Measurements from ENCODE around the gene XCL1. TPM values are rescaled to one million over a fixed set of nuclear protein-coding genes. Genes with fewer than 3 reads are reported as not detected.
A peak's percentile ranks its signal among the peaks of the same experiment; 100 is the strongest.

XCL1 gene
- total RNA-seq, 2 experiments from 2014 or later: 106 to 114 TPM

GRCh38 chr1:168553680-168554553 is 22.5 kb upstream of the XCL1 start:
- Mint-ChIP-seq H3K9me3 (no peaks in the 10 kb centered on the region), H3K27ac (peak overlapping the region; percentile 93), H3K36me3 (ENCODE audit: low read depth) (peaks cover 2% of the 10 kb centered on the region), H3K27me3 (no peaks in the 10 kb centered on the region), H3K4me3 (peak overlapping the region; percentile 46), H3K4me1 (ENCODE audit: low read depth) (peaks cover 63% of the 10 kb centered on the region)
- TF ChIP-seq CTCF (IDR thresholded peaks at IDR 0.05): no peak
- intact Hi-C loops (cut with micrococcal nuclease): no loop called here
- ATAC-seq (peak; percentile 68), DNase-seq (peak; percentile 75)
- ChIA-PET POLR2A (interaction anchor here (0.7 to 1.5 kb wide), 5 partner anchors 18 to 1241 kb away, joined by 3 to 5 read pairs (median 4); partner anchors contain the start of gene METTL18), CTCF (interaction anchor here (0.8 to 3.6 kb wide), 9 partner anchors 9 to 114 kb away, joined by 3 to 12 read pairs (median 3); no protein-coding TSS in a partner anchor)

GRCh38 chr1:168554603-168555483 is 21.6 kb upstream of the XCL1 start:
- no peaks in the 10 kb centered on the region for H3K27me3 Mint-ChIP-seq
- TF ChIP-seq CTCF (IDR thresholded peaks at IDR 0.05): no peak
- intact Hi-C loops (cut with micrococcal nuclease): loop anchor here (5.0 kb wide), 2 partner anchors 43 to 113 kb away; no protein-coding TSS in a partner anchor
- peak overlapping the region; percentile 46 for H3K4me3 Mint-ChIP-seq
- peaks cover 63% of the 10 kb centered on the region for H3K4me1 Mint-ChIP-seq (ENCODE audit: low read depth)
- ATAC-seq (no peak), DNase-seq (peak; percentile 20)
- peak overlapping the region; percentile 93 for H3K27ac Mint-ChIP-seq
- ChIA-PET POLR2A (interaction anchor here (0.6 to 1.5 kb wide), 4 partner anchors 19 to 407 kb away, joined by 3 to 5 read pairs (median 4); no protein-coding TSS in a partner anchor), CTCF (interaction anchor here (0.8 to 3.6 kb wide), 8 partner anchors 10 to 115 kb away, joined by 3 to 12 read pairs (median 3); no protein-coding TSS in a partner anchor)
- no peaks in the 10 kb centered on the region for H3K36me3 Mint-ChIP-seq (ENCODE audit: low read depth)
- no peaks in the 10 kb centered on the region for H3K9me3 Mint-ChIP-seq

- peaks cover 63% of the 10 kb centered on the region for H3K4me1 Mint-ChIP-seq (ENCODE audit: low read depth)
- no peaks in the 10 kb centered on the region for H3K9me3 Mint-ChIP-seq
- ATAC-seq (no peak), DNase-seq (no peak)
- intact Hi-C loops (cut with micrococcal nuclease): loop anchor here (5.0 kb wide), 2 partner anchors 43 to 113 kb away; no protein-coding TSS in a partner anchor
- no peak for TF ChIP-seq CTCF (IDR thresholded peaks at IDR 0.05)
- H3K4me3 Mint-ChIP-seq: peak overlapping the region; percentile 46
- ChIA-PET POLR2A (interaction anchor here (1.5 kb wide), 1 partner anchor 37 kb away, joined by 4 read pairs; no protein-coding TSS in a partner anchor), CTCF (interaction anchor here (3.0 to 3.6 kb wide), 2 partner anchors 10 to 116 kb away, joined by 9 to 12 read pairs; no protein-coding TSS in a partner anchor)
- H3K27ac Mint-ChIP-seq: peak overlapping the region; percentile 93
- no peaks in the 10 kb centered on the region for H3K27me3 Mint-ChIP-seq
- H3K36me3 Mint-ChIP-seq (ENCODE audit: low read depth): no peaks in the 10 kb centered on the region
Measured at GRCh38 chr1:168555508-168556046, 20.8 kb upstream of the XCL1 start.

GRCh38 chr1:168556647-168557046 is 19.8 kb upstream of the XCL1 start:
- ATAC-seq (no peak), DNase-seq (no peak)
- Mint-ChIP-seq H3K27me3 (no peaks in the 10 kb centered on the region), H3K4me1 (ENCODE audit: low read depth) (peaks cover 59% of the 10 kb centered on the region), H3K9me3 (no peaks in the 10 kb centered on the region), H3K4me3 (no peak overlapping the region), H3K27ac (peak overlapping the region; percentile 6), H3K36me3 (ENCODE audit: low read depth) (no peaks in the 10 kb centered on the region)
- intact Hi-C loops (cut with micrococcal nuclease): loop anchor here (5.0 kb wide), 2 partner anchors 44 to 114 kb away; no protein-coding TSS in a partner anchor
- no peak for TF ChIP-seq CTCF (IDR thresholded peaks at IDR 0.05)
- CTCF ChIA-PET: interaction anchor here (0.6 to 3.0 kb wide), 3 partner anchors 15 to 117 kb away, joined by 3 to 9 read pairs (median 5); no protein-coding TSS in a partner anchor
- POLR2A ChIA-PET: interaction anchor here (0.6 kb wide), 1 partner anchor 1144 kb away, joined by 5 read pairs; no protein-coding TSS in a partner anchor
